ENCODE data around the gene YBEY.
A peak's percentile ranks its signal among the peaks of the same experiment; 100 is the strongest.
"Not testable (repeated sequence)": the region's sequence is repeated elsewhere in the genome, so short reads cannot be mapped to it uniquely, and the experiment has no call there.

Gene YBEY

DNA sequence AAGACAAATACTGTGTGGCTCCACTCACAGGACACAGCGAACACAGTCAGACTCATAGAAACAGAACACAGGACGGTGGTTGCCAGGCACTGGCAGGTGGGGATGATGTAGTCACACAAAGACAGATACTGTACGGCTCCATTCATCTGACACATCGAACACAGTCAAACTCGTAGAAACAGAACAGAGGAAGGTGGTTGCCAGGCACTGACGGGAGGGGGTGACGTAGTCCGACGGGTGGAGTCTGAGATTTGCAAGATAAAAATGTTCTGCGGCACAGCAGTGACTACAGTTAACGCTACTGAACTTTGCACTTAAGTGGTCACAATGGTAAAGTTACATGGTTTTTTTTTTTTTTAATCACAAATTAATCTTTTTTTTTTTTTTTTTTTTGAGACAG, 18.8 kb downstream of the YBEY start:
- no peaks in the 10 kb centered on the region for H3K27me3 ChIP-seq (replicated peaks)
- H3K4me3 ChIP-seq (ENCODE audit: low read depth, low read length) = no peak overlapping the region
- DNase-seq = no peak
- H3K36me3 ChIP-seq (replicated peaks) = peaks cover 8% of the 10 kb centered on the region
- H3K27ac ChIP-seq = no peak overlapping the region
- TF ChIP-seq, protein P1, sequence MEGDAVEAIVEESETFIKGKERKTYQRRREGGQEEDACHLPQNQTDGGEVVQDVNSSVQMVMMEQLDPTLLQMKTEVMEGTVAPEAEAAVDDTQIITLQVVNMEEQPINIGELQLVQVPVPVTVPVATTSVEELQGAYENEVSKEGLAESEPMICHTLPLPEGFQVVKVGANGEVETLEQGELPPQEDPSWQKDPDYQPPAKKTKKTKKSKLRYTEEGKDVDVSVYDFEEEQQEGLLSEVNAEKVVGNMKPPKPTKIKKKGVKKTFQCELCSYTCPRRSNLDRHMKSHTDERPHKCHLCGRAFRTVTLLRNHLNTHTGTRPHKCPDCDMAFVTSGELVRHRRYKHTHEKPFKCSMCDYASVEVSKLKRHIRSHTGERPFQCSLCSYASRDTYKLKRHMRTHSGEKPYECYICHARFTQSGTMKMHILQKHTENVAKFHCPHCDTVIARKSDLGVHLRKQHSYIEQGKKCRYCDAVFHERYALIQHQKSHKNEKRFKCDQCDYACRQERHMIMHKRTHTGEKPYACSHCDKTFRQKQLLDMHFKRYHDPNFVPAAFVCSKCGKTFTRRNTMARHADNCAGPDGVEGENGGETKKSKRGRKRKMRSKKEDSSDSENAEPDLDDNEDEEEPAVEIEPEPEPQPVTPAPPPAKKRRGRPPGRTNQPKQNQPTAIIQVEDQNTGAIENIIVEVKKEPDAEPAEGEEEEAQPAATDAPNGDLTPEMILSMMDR (IDR thresholded peaks at IDR 0.05; ENCODE audit: low read depth, low read length, missing control alignments) = no peak
- in situ Hi-C loops (cut with HindIII; ENCODE audit: low pct_ligation_motif_present, low sequenced_read_pairs) = no loop called here

DNA sequence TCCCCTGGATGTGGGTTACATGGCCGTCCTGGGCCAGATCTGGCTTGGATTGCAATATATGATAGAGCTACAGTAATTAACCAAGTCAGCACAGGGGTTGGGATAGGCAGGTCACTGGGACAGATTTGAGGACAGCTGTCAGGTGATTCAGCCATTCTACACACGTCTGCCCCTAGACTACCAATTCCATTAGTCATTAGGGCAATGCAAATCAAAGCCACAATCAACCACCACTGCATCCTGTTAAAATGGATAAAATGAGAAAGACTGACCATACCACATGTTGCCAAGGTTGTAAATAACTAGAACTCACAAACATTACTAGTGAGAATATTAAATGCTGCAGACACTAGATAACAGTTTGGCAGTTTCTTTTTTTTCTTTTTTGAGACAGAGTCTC, 21.5 kb downstream of the YBEY start:
- TF ChIP-seq, protein P1 (IDR thresholded peaks at IDR 0.05; ENCODE audit: low read depth, low read length, missing control alignments) = no peak
- H3K36me3 ChIP-seq (replicated peaks) = peaks cover 8% of the 10 kb centered on the region
- H3K4me3 ChIP-seq (ENCODE audit: low read depth, low read length) = no peak overlapping the region
- in situ Hi-C loops (cut with HindIII; ENCODE audit: low pct_ligation_motif_present, low sequenced_read_pairs) = no loop called here
- H3K27ac ChIP-seq = no peak overlapping the region
- H3K27me3 ChIP-seq (replicated peaks) = no peaks in the 10 kb centered on the region
- peak; percentile 48 for DNase-seq

DNA sequence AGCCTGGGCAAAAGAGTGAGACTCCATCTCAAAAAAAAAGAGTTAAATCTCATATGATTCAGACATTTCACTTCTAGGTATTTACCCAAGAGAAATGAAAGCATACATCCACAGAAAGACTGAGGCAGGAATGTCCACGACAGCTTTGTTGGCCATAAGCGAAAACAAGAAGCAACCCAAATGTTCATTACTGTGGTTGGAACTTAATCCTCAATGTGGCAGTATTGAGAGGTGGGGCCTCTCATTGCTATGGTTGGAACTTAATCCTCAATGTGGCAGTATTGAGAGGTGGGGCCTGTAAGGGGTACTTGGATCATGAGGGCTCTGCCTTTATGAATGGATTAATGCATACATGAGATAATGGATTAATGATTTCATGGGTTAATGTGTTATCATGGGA, 22.3 kb downstream of the YBEY start:
- Histone ChIP-seq H3K4me3 (ENCODE audit: low read depth, low read length) (no peak overlapping the region), H3K27me3 (replicated peaks) (no peaks in the 10 kb centered on the region), H3K27ac (no peak overlapping the region), H3K36me3 (replicated peaks) (peaks cover 8% of the 10 kb centered on the region)
- TF ChIP-seq, protein P1 (IDR thresholded peaks at IDR 0.05; ENCODE audit: low read depth, low read length, missing control alignments) = no peak
- DNase-seq = no peak
- in situ Hi-C loops (cut with HindIII; ENCODE audit: low pct_ligation_motif_present, low sequenced_read_pairs) = no loop called here

DNA sequence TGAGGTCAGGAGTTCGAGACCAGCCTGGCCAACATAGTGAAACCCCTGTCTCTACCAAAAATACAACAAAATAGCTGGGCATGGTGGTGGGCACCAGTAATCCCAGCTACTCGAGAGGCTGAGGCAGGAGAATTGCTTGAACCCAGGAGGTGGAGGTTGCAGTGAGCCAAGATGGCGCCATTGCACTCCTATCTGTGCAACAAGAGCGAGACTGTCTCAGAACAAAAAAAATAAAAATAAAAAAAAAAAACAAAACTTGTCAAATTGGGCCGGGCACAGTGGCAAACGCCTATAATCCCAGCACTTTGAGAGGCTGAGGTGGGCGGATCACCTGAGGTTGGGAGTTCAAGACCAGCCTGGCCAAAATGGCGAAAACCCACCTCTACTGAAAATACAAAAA, 24.1 kb downstream of the YBEY start:
- H3K4me3 ChIP-seq (ENCODE audit: low read depth, low read length); DNase-seq; H3K36me3 ChIP-seq (replicated peaks); in situ Hi-C loops (cut with HindIII; ENCODE audit: low pct_ligation_motif_present, low sequenced_read_pairs); H3K27me3 ChIP-seq (replicated peaks); H3K27ac ChIP-seq: not testable (repeated sequence)

DNA sequence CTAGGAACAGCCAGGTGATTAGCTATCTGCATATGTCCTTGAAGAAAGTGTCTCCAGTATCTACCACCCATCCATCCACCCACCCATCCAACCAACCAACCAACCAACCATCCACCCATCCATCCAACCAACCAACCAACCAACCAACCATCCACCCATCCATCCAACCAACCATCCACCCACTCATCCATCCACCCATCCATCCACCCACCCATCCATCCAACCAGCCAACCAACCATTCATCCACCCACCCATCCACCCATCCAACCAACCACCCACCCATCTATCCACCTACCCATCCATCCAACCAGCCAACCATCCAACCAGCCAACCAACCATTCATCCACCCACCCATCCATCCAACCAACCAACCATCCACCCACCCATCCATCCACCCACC, 25.4 kb downstream of the YBEY start:
- DNase-seq = no peak
- H3K36me3 ChIP-seq (replicated peaks) = peaks cover 2% of the 10 kb centered on the region
- TF ChIP-seq, protein P1 (IDR thresholded peaks at IDR 0.05; ENCODE audit: low read depth, low read length, missing control alignments) = no peak
- no peak overlapping the region for H3K27ac ChIP-seq
- H3K4me3 ChIP-seq (ENCODE audit: low read depth, low read length) = no peak overlapping the region
- in situ Hi-C loops (cut with HindIII; ENCODE audit: low pct_ligation_motif_present, low sequenced_read_pairs) = no loop called here
- no peaks in the 10 kb centered on the region for H3K27me3 ChIP-seq (replicated peaks)

DNA sequence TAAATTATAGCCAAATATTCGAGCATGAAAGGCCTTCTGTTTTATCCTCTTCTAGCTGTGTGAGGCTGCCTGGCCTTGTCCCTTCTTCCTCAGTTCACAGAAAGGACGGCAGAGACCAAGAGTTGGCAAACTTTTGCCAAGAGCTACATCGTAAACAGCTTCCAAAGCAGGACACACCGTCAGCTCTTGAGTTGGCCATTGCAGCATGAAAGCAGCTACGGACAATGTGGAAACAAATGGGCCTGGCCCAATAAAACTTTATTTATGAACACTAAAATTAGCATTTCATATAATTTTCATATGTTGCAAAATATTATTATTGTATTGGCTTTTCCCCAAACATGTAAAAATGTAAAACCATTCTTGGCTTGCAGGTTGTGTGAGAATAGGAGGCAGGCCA, 26.8 kb downstream of the YBEY start:
- in situ Hi-C loops (cut with HindIII; ENCODE audit: low pct_ligation_motif_present, low sequenced_read_pairs) = no loop called here
- H3K27ac ChIP-seq = no peak overlapping the region
- no peak overlapping the region for H3K4me3 ChIP-seq (ENCODE audit: low read depth, low read length)
- no peaks in the 10 kb centered on the region for H3K27me3 ChIP-seq (replicated peaks)
- TF ChIP-seq, protein P1 (IDR thresholded peaks at IDR 0.05; ENCODE audit: low read depth, low read length, missing control alignments) = no peak
- DNase-seq = no peak
- peaks cover 2% of the 10 kb centered on the region for H3K36me3 ChIP-seq (replicated peaks)

Data from brain microvascular endothelial cell (primary cell).